Sigmoid colon (tissue), 4 donors: Measurements from ENCODE around the gene PDZRN3.

Source experiments
- EP300 ChIP-seq, 4 donors: sonication (generic); formaldehyde crosslinking; IDR thresholded peaks; one replicate each; pipeline ENCODE4 v1.6.1; 2017; ENCODE audit warnings: antibody characterized with exemption in 4 of 4
- POLR2A ChIP-seq, 2 donors: fragments of 450-650 bp; IDR thresholded peaks; one replicate each; pipeline ENCODE4 v1.6.1; 2016; ENCODE audit warnings: antibody characterized with exemption in 2 of 2, mild to moderate bottlenecking in 2 of 2, moderate library complexity in 2 of 2
- TF ChIP-seq, protein P1 (sequence below), 4 experiments: fragments of 450-650 bp in 3 of 4; fragments of 200-600 bp in 1 of 4; IDR thresholded peaks; one replicate each; pipeline ENCODE4 v1.5.1; 2016 to 2019; ENCODE audit warnings: antibody characterized with exemption in 4 of 4, mild to moderate bottlenecking in 3 of 4, moderate library complexity in 2 of 4

DNA sequence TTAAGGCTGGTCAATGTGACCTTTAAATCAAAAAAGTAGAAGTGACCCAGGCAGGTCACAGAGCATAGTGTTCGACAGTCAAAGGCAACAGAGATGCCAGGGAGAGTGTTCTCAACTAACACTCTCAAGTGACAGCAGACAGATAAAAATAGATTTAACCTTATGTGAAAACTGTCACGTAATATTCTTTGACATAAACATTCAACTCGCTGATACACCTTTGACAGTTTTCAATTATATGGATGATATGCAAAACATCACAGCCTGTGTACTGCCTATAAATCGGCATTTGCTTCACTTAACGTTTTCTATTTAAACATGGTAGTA lies 15.5 kb downstream of the PDZRN3 start:
- TF ChIP-seq POLR2A (IDR thresholded peaks at IDR 0.05), result no peak
- TF ChIP-seq, protein P1, sequence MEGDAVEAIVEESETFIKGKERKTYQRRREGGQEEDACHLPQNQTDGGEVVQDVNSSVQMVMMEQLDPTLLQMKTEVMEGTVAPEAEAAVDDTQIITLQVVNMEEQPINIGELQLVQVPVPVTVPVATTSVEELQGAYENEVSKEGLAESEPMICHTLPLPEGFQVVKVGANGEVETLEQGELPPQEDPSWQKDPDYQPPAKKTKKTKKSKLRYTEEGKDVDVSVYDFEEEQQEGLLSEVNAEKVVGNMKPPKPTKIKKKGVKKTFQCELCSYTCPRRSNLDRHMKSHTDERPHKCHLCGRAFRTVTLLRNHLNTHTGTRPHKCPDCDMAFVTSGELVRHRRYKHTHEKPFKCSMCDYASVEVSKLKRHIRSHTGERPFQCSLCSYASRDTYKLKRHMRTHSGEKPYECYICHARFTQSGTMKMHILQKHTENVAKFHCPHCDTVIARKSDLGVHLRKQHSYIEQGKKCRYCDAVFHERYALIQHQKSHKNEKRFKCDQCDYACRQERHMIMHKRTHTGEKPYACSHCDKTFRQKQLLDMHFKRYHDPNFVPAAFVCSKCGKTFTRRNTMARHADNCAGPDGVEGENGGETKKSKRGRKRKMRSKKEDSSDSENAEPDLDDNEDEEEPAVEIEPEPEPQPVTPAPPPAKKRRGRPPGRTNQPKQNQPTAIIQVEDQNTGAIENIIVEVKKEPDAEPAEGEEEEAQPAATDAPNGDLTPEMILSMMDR (IDR thresholded peaks at IDR 0.05), result no peak
- no peak for TF ChIP-seq EP300 (IDR thresholded peaks at IDR 0.05)
